ENCODE measurements around the gene PLCG2. TPM values are rescaled to one million over a fixed set of nuclear protein-coding genes. Genes with fewer than 3 reads are reported as not detected.

PLCG2 gene
- total RNA-seq, 1 experiment from 2014 or later = 6.0 TPM

- WGBS (ENCODE audit: extremely low coverage, insufficient read length, low lambda C conversion rate) = no CpG with 5 or more reads among the region's 47 CpGs
- H2AK5ac ChIP-seq (ENCODE audit: insufficient read length, low read length) = no peak overlapping the region
- H2AFZ ChIP-seq (ENCODE audit: low read length) = no peak overlapping the region
- H3K23ac ChIP-seq (ENCODE audit: insufficient read length, low read depth, low read length) = no peak overlapping the region
- no peaks in the 10 kb centered on the region for H3K27me3 ChIP-seq (ENCODE audit: insufficient read depth, low read length)
- Mint-ChIP-seq H3K27me3 (ENCODE audit: low read depth) (peaks cover 4% of the 10 kb centered on the region), H3K27ac (peak overlapping the region; percentile 84 to 93 (median 88)), H3K36me3 (ENCODE audit: insufficient read depth in 1 of 3, low read depth in 3 of 3) (no peaks in the 10 kb centered on the region), H3K4me1 (peaks cover 26 to 32% of the 10 kb centered on the region in 2 experiments), H3K9me3 (peaks cover 0 to 4% of the 10 kb centered on the region in 2 experiments; a peak in 2 of 5 replicates), H3K4me3 (peak overlapping the region; percentile 49 to 73)
- TF ChIP-seq CTCF (conservative IDR thresholded peaks at IDR 0.05) = peak; percentile 91
- no peak overlapping the region for H2BK20ac ChIP-seq (ENCODE audit: low read depth, low read length, poor library complexity, severe bottlenecking)
- no peaks in the 10 kb centered on the region for H3K9me3 ChIP-seq (ENCODE audit: control insufficient read depth, low read depth, low read length)
- no peaks in the 10 kb centered on the region for H3K79me1 ChIP-seq (ENCODE audit: insufficient read depth, low read depth, low read length, poor library complexity, severe bottlenecking)
- H3K4me2 ChIP-seq (ENCODE audit: insufficient read depth, insufficient read length, low read length) = peak overlapping the region; percentile 49
- no peak overlapping the region for H3K56ac ChIP-seq (ENCODE audit: insufficient read length, low read depth, low read length)
- H4K8ac ChIP-seq (replicated peaks; ENCODE audit: insufficient read length, low read depth, low read length) = no peak overlapping the region
- DNase-seq = peak; percentile 100
- H3K23me2 ChIP-seq (ENCODE audit: insufficient read length, low read depth, low read length, poor library complexity, severe bottlenecking) = peaks cover 3% of the 10 kb centered on the region
- H3T11ph ChIP-seq (ENCODE audit: low read length) = no peak overlapping the region
- H3K27ac ChIP-seq (ENCODE audit: insufficient read length, low read depth, low read length) = no peak overlapping the region
- no peak overlapping the region for H3K4ac ChIP-seq (ENCODE audit: low read depth, low read length)
- H2BK120ac ChIP-seq (ENCODE audit: low read depth, low read length, poor library complexity, severe bottlenecking) = no peak overlapping the region
- no peak overlapping the region for H4K5ac ChIP-seq (ENCODE audit: insufficient read length, low read depth, low read length)
- peak overlapping the region; percentile 79 for H3K14ac ChIP-seq (ENCODE audit: insufficient read depth, low read length)
- no peaks in the 10 kb centered on the region; the same call in 1 of the 2 replicates for H3K4me1 ChIP-seq (ENCODE audit: insufficient read depth, low read length)
- no peaks in the 10 kb centered on the region for H3K79me2 ChIP-seq (ENCODE audit: insufficient read depth, low read length)
- H4K91ac ChIP-seq (ENCODE audit: insufficient read length, low read depth, low read length) = no peak overlapping the region
- H3K9ac ChIP-seq (ENCODE audit: extremely low read depth, insufficient read length, low read length) = no peak overlapping the region
- no peak overlapping the region for H2BK5ac ChIP-seq (ENCODE audit: insufficient read length, low read length)
- no peak overlapping the region for H2BK15ac ChIP-seq (ENCODE audit: low read depth, low read length)
- peak overlapping the region; percentile 80 for H3K18ac ChIP-seq (ENCODE audit: insufficient read length, low read depth, low read length)
- no peaks in the 10 kb centered on the region for H4K20me1 ChIP-seq (ENCODE audit: control insufficient read depth, insufficient read depth, insufficient read length)
- H2BK12ac ChIP-seq (ENCODE audit: insufficient read length, low read depth, low read length) = no peak overlapping the region
Measured at GRCh38 chr16:81730090-81731051, 48.7 kb upstream of the PLCG2 start.
